LNCaP clone FGC (cell line): ENCODE results near the gene ALKBH8.

Experiments
- DNase-seq: peaks from one replicate; pipeline ENCODE4 v3.0.0-alpha.2; 2011; ENCODE audit warnings: low read depth
- H3K4me3 ChIP-seq: 2 replicates; pipeline ENCODE4 v1.5.1; 2011; ENCODE audit warnings: mild to moderate bottlenecking, low read depth, low read length, control low read depth
- TF ChIP-seq, protein P1 (sequence below): IDR thresholded peaks from 2 replicates; pipeline ENCODE4 v1.5.1; 2012; ENCODE audit warnings: mild to moderate bottlenecking; ENCODE audit not compliant: control insufficient read depth, insufficient read depth; ENCODE audit errors: extremely low read depth

The ALKBH8 gene, protein sequence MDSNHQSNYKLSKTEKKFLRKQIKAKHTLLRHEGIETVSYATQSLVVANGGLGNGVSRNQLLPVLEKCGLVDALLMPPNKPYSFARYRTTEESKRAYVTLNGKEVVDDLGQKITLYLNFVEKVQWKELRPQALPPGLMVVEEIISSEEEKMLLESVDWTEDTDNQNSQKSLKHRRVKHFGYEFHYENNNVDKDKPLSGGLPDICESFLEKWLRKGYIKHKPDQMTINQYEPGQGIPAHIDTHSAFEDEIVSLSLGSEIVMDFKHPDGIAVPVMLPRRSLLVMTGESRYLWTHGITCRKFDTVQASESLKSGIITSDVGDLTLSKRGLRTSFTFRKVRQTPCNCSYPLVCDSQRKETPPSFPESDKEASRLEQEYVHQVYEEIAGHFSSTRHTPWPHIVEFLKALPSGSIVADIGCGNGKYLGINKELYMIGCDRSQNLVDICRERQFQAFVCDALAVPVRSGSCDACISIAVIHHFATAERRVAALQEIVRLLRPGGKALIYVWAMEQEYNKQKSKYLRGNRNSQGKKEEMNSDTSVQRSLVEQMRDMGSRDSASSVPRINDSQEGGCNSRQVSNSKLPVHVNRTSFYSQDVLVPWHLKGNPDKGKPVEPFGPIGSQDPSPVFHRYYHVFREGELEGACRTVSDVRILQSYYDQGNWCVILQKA

DNA sequence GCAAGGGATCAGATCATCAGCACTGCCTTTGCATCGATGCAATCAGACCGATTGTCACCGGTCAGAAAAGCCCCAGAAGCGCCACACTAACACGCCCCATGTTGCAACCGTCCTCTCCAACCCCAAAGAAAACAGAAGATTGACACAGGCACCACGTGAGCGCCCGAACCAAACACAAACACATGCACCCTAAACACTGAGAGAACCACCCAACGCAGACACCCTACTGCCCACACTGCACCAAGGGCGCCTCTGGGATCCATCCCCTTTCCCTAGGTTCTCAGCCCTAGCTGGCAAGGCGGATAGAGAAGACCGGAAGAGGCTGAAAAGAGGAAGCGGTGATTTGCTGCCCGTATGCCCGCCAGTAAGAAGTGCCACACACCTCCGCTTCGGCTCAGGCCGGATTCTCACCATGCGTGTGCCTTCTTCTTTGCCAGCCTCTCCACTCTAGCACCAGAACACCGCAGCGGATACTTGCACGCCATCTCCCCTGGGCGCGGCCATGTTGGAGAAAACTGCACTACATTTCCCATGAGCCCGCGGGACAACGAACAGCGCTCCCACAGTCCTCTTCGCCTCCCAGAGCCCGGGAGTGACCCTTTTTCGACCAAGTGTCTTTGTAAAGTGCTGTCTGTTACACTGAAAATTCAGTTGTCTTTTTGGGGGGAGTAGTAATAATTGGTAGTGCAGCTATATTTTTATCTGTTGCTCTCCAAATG, at the start of gene ALKBH8:
ALKBH8 (minus strand) TSS at position 517 of the 719 bp plus-strand sequence. CDS start 4,842 bp downstream, outside the sequence.
- peak within 1 kb of the TSS; percentile 81 for H3K4me3 ChIP-seq
- TF ChIP-seq, protein P1, sequence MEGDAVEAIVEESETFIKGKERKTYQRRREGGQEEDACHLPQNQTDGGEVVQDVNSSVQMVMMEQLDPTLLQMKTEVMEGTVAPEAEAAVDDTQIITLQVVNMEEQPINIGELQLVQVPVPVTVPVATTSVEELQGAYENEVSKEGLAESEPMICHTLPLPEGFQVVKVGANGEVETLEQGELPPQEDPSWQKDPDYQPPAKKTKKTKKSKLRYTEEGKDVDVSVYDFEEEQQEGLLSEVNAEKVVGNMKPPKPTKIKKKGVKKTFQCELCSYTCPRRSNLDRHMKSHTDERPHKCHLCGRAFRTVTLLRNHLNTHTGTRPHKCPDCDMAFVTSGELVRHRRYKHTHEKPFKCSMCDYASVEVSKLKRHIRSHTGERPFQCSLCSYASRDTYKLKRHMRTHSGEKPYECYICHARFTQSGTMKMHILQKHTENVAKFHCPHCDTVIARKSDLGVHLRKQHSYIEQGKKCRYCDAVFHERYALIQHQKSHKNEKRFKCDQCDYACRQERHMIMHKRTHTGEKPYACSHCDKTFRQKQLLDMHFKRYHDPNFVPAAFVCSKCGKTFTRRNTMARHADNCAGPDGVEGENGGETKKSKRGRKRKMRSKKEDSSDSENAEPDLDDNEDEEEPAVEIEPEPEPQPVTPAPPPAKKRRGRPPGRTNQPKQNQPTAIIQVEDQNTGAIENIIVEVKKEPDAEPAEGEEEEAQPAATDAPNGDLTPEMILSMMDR: no peak
- DNase-seq: no peak

DNA sequence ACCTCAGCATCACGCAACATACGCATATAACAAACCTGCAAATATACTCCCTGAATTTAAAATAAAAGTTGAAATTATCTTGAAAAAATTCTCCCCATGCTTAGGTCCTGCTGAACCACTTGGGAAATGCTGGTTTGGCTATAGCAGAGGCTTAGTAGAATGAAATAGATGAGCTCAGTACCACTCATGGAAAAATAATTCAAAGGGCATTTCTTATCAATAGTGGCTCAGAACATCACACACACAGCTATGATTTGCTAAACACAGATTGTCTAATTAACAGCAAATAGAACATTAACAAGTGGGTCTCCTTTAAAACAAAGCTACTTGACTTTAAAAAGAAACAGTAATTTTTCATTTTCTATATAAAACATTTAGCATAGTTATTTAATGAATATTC, 46.9 kb upstream of the ALKBH8 start:
- TF ChIP-seq, protein P1: no peak

DNA sequence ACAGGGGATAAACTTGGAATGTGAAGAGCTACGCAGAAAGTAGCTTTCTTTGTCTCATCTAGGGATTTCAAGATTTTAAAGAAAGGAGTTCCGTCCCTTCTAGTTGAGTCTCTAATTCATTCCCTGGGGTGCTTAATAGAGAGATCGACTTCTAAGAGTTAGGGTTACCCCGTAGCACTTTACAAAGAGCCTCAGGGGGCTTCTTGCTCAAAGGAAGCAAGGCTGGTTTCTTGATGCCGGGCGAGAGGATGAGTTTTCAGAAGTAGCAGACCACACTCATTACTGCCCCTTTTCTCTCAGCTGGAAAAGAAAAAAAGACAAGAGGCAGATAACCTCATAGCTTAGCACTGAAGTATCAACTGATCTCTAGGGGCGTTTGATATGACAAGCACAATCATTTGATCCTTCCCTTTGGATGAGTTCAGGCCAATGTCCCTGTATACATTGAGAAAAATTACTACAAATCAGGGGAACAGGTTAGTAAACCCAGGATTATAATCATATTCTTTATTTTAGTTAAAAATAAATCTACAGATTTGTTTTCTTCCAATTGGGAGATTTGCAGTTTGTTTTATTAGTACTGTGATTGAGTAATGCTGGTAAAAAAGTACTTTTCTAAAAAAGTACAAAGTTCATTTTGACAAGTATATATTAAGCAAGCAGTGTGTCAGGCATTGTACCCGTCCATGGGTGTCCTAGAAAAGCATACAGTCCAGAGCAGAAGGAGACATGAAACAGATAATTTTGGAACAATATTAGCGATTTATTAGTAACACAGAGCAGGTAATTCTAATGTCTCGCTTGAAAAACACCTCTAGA, 44.1 kb upstream of the ALKBH8 start:
- H3K4me3 ChIP-seq: no peak overlapping the region
- DNase-seq: no peak
- TF ChIP-seq, protein P1: no peak

More for the DNA sequence above, 46.9 kb upstream of the ALKBH8 start:
- no peak overlapping the region for H3K4me3 ChIP-seq
- DNase-seq: no peak

DNA sequence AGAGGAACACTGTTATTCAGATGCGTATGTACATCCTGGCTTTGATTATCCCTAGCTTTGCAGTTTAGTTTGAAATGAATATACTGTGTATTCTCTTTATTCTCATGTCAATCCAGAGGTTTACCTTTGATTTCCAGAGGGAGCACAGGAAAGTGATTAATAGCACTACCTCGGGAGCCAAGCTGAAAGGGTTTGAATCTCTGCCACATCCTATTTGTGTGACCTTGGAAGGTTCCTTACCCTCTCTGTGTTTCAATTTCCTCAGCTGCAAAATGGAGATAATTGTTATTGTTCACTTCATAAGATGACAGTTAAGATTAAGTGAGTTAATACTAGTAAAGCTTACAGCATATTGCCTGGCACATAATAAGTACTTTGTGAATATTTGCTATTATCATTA, 43.3 kb upstream of the ALKBH8 start:
- H3K4me3 ChIP-seq: no peak overlapping the region
- DNase-seq: no peak
- TF ChIP-seq, protein P1: no peak

DNA sequence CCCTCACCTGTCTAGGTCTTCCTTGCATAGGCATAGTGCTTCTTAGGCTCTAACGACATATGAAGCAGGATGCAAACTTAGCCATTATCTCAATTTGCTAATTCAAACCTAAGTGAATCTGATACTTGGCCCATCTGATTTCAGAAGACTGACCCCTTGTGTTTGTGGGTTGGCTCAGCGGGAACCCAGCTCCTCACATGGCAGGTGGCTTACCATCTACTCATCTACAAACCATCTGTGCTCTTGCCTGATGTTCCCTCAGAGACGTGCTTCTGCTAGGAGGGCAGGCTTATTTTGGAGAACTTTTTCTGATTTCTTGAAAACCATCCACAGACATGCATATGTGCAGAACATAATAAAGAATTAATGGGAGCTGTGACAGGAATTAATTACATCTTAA, 40.6 kb upstream of the ALKBH8 start:
- TF ChIP-seq, protein P1: no peak
- DNase-seq: no peak
- H3K4me3 ChIP-seq: no peak overlapping the region
